HCT116 (cell line): ENCODE data around the gene RNF11.

Source experiments
- EZH2 ChIP-seq: fragments of 200-600 bp; sonication (generic); IDR thresholded peaks from 2 replicates; pipeline ENCODE4 v1.6.1; 2017; ENCODE audit warnings: antibody characterized with exemption, mixed run types
- EZH2phosphoT487 ChIP-seq: fragments of 200-600 bp; IDR thresholded peaks from 2 replicates; pipeline ENCODE4 v1.6.1; 2018; ENCODE audit warnings: antibody characterized with exemption, borderline replicate concordance
- JUND ChIP-seq: IDR thresholded peaks from 2 replicates; pipeline ENCODE4 v1.6.1; 2012
- MAX ChIP-seq: IDR thresholded peaks from 2 replicates; pipeline ENCODE4 v1.6.1; 2012
- POLR2A ChIP-seq: IDR thresholded peaks from 2 replicates; pipeline ENCODE4 v1.7.0; 2011; ENCODE audit warnings: borderline replicate concordance; ENCODE audit not compliant: insufficient read depth, insufficient read length; ENCODE audit errors: extremely low read depth
- TF ChIP-seq, protein P1 (sequence below), 3 experiments: fragments of 200-600 bp in 1 of 3; sonication (generic) in 1 of 3; IDR thresholded peaks in 2 of 3; conservative IDR thresholded peaks in 1 of 3; 2 replicates each; pipeline ENCODE4 v1.5.1; 2012 to 2017; ENCODE audit warnings: low read depth in 2 of 3, low read length in 2 of 3, antibody characterized with exemption in 1 of 3, borderline replicate concordance in 1 of 3, control low read depth in 1 of 3, mild to moderate bottlenecking in 1 of 3, mixed read lengths in 1 of 3, mixed run types in 1 of 3, moderate library complexity in 1 of 3; ENCODE audit not compliant: insufficient read depth in 1 of 3

GRCh38 chr1:51285055-51285454, 49.0 kb downstream of the RNF11 start:
- TF ChIP-seq, protein P1, sequence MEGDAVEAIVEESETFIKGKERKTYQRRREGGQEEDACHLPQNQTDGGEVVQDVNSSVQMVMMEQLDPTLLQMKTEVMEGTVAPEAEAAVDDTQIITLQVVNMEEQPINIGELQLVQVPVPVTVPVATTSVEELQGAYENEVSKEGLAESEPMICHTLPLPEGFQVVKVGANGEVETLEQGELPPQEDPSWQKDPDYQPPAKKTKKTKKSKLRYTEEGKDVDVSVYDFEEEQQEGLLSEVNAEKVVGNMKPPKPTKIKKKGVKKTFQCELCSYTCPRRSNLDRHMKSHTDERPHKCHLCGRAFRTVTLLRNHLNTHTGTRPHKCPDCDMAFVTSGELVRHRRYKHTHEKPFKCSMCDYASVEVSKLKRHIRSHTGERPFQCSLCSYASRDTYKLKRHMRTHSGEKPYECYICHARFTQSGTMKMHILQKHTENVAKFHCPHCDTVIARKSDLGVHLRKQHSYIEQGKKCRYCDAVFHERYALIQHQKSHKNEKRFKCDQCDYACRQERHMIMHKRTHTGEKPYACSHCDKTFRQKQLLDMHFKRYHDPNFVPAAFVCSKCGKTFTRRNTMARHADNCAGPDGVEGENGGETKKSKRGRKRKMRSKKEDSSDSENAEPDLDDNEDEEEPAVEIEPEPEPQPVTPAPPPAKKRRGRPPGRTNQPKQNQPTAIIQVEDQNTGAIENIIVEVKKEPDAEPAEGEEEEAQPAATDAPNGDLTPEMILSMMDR (IDR thresholded peaks at IDR 0.05 in 2 of 3, conservative IDR thresholded peaks at IDR 0.05 in 1 of 3; ENCODE audit: borderline replicate concordance in 1 of 3, insufficient read depth in 1 of 3, low read depth in 2 of 3, low read length in 2 of 3): no peak
- no peak for TF ChIP-seq JUND
- no peak for TF ChIP-seq EZH2phosphoT487
- no peak for TF ChIP-seq MAX
- TF ChIP-seq EZH2: no peak
- no peak for TF ChIP-seq POLR2A
